Measurements from ENCODE around the gene ACSBG1.
A peak's percentile ranks its signal among the peaks of the same experiment; 100 is the strongest.
"Not testable (repeated sequence)": the region's sequence is repeated elsewhere in the genome, so short reads cannot be mapped to it uniquely, and the experiment has no call there.

ACSBG1 gene

GRCh38 chr15:78162038-78162437, 72.3 kb downstream of the ACSBG1 start:
- no peak for DNase-seq

- DNase-seq: no peak
These were observed 75.0 kb downstream of the ACSBG1 start for GRCh38 chr15:78159395-78159794.

- DNase-seq: no peak
These were observed 77.2 kb downstream of the ACSBG1 start for GRCh38 chr15:78157203-78157602.

- DNase-seq: no peak
These were observed 77.7 kb downstream of the ACSBG1 start for GRCh38 chr15:78156653-78157052.

GRCh38 chr15:78155355-78155939, 78.9 kb downstream of the ACSBG1 start:
- DNase-seq: no peak

- no peak for DNase-seq
These were observed 79.4 kb downstream of the ACSBG1 start for GRCh38 chr15:78154955-78155354.

- DNase-seq: not testable (repeated sequence)
These were observed 83.3 kb downstream of the ACSBG1 start for GRCh38 chr15:78151075-78151474.

GRCh38 chr15:78149805-78150751, 84.3 kb downstream of the ACSBG1 start:
- no peak for DNase-seq

- DNase-seq: peak; percentile 87 to 98
These were observed 85.1 kb downstream of the ACSBG1 start, which contains the start of gene IDH3A for GRCh38 chr15:78149068-78149804. IDH3A (plus strand) TSS chr15:78149362; CDS start chr15:78149404, 42 bp downstream.

- DNase-seq: no peak
These were observed 85.8 kb downstream of the ACSBG1 start for GRCh38 chr15:78148392-78149067.

- no peak for DNase-seq
These were observed 86.8 kb downstream of the ACSBG1 start for GRCh38 chr15:78147566-78147965.

GRCh38 chr15:78146425-78147154, 87.8 kb downstream of the ACSBG1 start:
- no peak for DNase-seq

GRCh38 chr15:78142332-78142731, 92.0 kb downstream of the ACSBG1 start:
- no peak for DNase-seq

- DNase-seq: no peak
These were observed 94.1 kb downstream of the ACSBG1 start for GRCh38 chr15:78140292-78140691.

- DNase-seq: no peak
These were observed 94.8 kb downstream of the ACSBG1 start for GRCh38 chr15:78139578-78139977.

- no peak for DNase-seq
These were observed 100.6 kb downstream of the ACSBG1 start for GRCh38 chr15:78133801-78134200.

- DNase-seq: peak in 1 of 2 experiments; percentile 63
These were observed 102.9 kb downstream of the ACSBG1 start, which contains the start of gene CIB2 for GRCh38 chr15:78131295-78132061. CIB2 (minus strand) TSS chr15:78131445; CDS start chr15:78131215, 230 bp downstream.

- DNase-seq: no peak
These were observed 103.7 kb downstream of the ACSBG1 start for GRCh38 chr15:78130466-78131294.

GRCh38 chr15:78129751-78130287, 104.5 kb downstream of the ACSBG1 start:
- no peak for DNase-seq
